Calu3 (cell line): ENCODE data around the gene PAXIP1. TPM values are rescaled to one million over a fixed set of nuclear protein-coding genes. Genes with fewer than 3 reads are reported as not detected.
A peak's percentile ranks its signal among the peaks of the same experiment; 100 is the strongest.

Source experiments
- BruUV-seq: library from RNA; stranded (reverse); fragments of 400-500 nt; replicated peaks from 2 replicates; lab custom pipeline; 2021; lab: Mats Ljungman, UMichigan
- CTCF ChIA-PET: fragments of 300-600 bp; sonication (Branson Sonifier 250); formaldehyde crosslinking; loops from one replicate; lab custom pipeline; 2022; ENCODE audit warnings: antibody characterized with exemption; lab: Charles Lee
- DNase-seq: peaks from one replicate; pipeline ENCODE4 v3.0.0; 2022
- H3K27ac Mint-ChIP-seq: one replicate; pipeline ENCODE4 v1.8.0; 2022; ENCODE audit warnings: mixed read lengths; ENCODE audit not compliant: unreplicated experiment
- H3K27me3 Mint-ChIP-seq: one replicate; pipeline ENCODE4 v1.8.0; 2022; ENCODE audit warnings: mixed read lengths; ENCODE audit not compliant: unreplicated experiment
- H3K36me3 Mint-ChIP-seq: one replicate; pipeline ENCODE4 v1.8.0; 2022; ENCODE audit warnings: mild to moderate bottlenecking, moderate library complexity, mixed read lengths; ENCODE audit not compliant: insufficient read depth, unreplicated experiment
- H3K4me1 Mint-ChIP-seq: one replicate; pipeline ENCODE4 v1.8.0; 2022; ENCODE audit warnings: mild to moderate bottlenecking, low read depth, mixed read lengths; ENCODE audit not compliant: unreplicated experiment
- H3K4me3 Mint-ChIP-seq: one replicate; pipeline ENCODE4 v1.8.0; 2022; ENCODE audit warnings: mild to moderate bottlenecking, low read depth, moderate library complexity, mixed read lengths; ENCODE audit not compliant: unreplicated experiment
- H3K9me3 Mint-ChIP-seq: one replicate; pipeline ENCODE4 v1.8.0; 2022; ENCODE audit warnings: low read depth, mixed read lengths; ENCODE audit not compliant: unreplicated experiment
- CTCF ChIP-seq: fragments of 200-600 bp; IDR thresholded peaks from one replicate; pipeline ENCODE4 v1.8.0; 2022; ENCODE audit warnings: antibody characterized with exemption; ENCODE audit not compliant: unreplicated experiment
- intact Hi-C: fragments of 100-400 bp; cut with micrococcal nuclease; formaldehyde crosslinking; loops from one replicate; pipeline ENCODE4 v1.10.0; 2022; ENCODE audit not compliant: unreplicated experiment
- total RNA-seq: library from RNA; stranded (reverse); gene quantifications from 2 replicates; pipeline ENCODE4 v1.2.3, GENCODE V29; 2022

Gene PAXIP1
- total RNA-seq, 1 experiment from 2014 or later = 23.1 TPM

GRCh38 chr7:155020996-155021395 lies 18.1 kb upstream of the PAXIP1 start:
- no peak for TF ChIP-seq CTCF
- no peaks in the 10 kb centered on the region for H3K9me3 Mint-ChIP-seq
- no peaks in the 10 kb centered on the region for H3K4me1 Mint-ChIP-seq
- intact Hi-C loops = no loop called here
- DNase-seq = no peak
- H3K27me3 Mint-ChIP-seq = peaks cover 20% of the 10 kb centered on the region
- CTCF ChIA-PET = no interaction called here
- no TSS peak for BruUV-seq
- H3K27ac Mint-ChIP-seq = no peak overlapping the region
- H3K4me3 Mint-ChIP-seq = no peak overlapping the region
- no peaks in the 10 kb centered on the region for H3K36me3 Mint-ChIP-seq

- TF ChIP-seq CTCF = no peak
- no peak for DNase-seq
- CTCF ChIA-PET = interaction anchor here (0.7 kb wide), 1 partner anchor 48 kb away, joined by 9 read pairs; no protein-coding TSS in a partner anchor
- peaks cover 3% of the 10 kb centered on the region for H3K27me3 Mint-ChIP-seq
- H3K36me3 Mint-ChIP-seq = no peaks in the 10 kb centered on the region
- H3K4me3 Mint-ChIP-seq = no peak overlapping the region
- intact Hi-C loops = no loop called here
- no peak overlapping the region for H3K27ac Mint-ChIP-seq
- BruUV-seq = no TSS peak
- no peaks in the 10 kb centered on the region for H3K9me3 Mint-ChIP-seq
- no peaks in the 10 kb centered on the region for H3K4me1 Mint-ChIP-seq
These were observed 14.9 kb upstream of the PAXIP1 start for GRCh38 chr7:155017834-155018233.

GRCh38 chr7:155011086-155011485 lies 8.2 kb upstream of the PAXIP1 start:
- no peaks in the 10 kb centered on the region for H3K27me3 Mint-ChIP-seq
- no TSS peak for BruUV-seq
- no peak overlapping the region for H3K4me3 Mint-ChIP-seq
- no peak overlapping the region for H3K27ac Mint-ChIP-seq
- no peaks in the 10 kb centered on the region for H3K9me3 Mint-ChIP-seq
- peaks cover 8% of the 10 kb centered on the region for H3K4me1 Mint-ChIP-seq
- intact Hi-C loops = no loop called here
- no peak for TF ChIP-seq CTCF
- peaks cover 5% of the 10 kb centered on the region for H3K36me3 Mint-ChIP-seq
- CTCF ChIA-PET = interaction anchor here (1.1 kb wide), 1 partner anchor 26 kb away, joined by 3 read pairs; no protein-coding TSS in a partner anchor
- DNase-seq = no peak

GRCh38 chr7:155009570-155010157 lies 6.7 kb upstream of the PAXIP1 start:
- no TSS peak for BruUV-seq
- TF ChIP-seq CTCF = peak; percentile 66
- no peak overlapping the region for H3K27ac Mint-ChIP-seq
- intact Hi-C loops = no loop called here
- H3K4me1 Mint-ChIP-seq = peaks cover 8% of the 10 kb centered on the region
- H3K27me3 Mint-ChIP-seq = no peaks in the 10 kb centered on the region
- H3K9me3 Mint-ChIP-seq = no peaks in the 10 kb centered on the region
- CTCF ChIA-PET = no interaction called here
- peaks cover 7% of the 10 kb centered on the region for H3K36me3 Mint-ChIP-seq
- DNase-seq = peak; percentile 44
- H3K4me3 Mint-ChIP-seq = no peak overlapping the region
